CD4-positive, alpha-beta memory T cell (primary cell): ENCODE data around the gene PML. TPM values are rescaled to one million over a fixed set of nuclear protein-coding genes. Genes with fewer than 3 reads are reported as not detected.
"Not testable (repeated sequence)": the region's sequence is repeated elsewhere in the genome, so short reads cannot be mapped to it uniquely, and the experiment has no call there.

Source experiments
- CTCF ChIA-PET: fragments of 350-600 bp; sonication (Branson Sonifier 250); formaldehyde crosslinking; loops from one replicate; lab custom pipeline; 2021; ENCODE audit warnings: inconsistent platforms; ENCODE audit not compliant: partially characterized antibody; lab: Charles Lee
- POLR2A ChIA-PET: fragments of 350-600 bp; sonication (Branson Sonifier 250); formaldehyde crosslinking; loops from one replicate; lab custom pipeline; 2021; ENCODE audit not compliant: partially characterized antibody; lab: Charles Lee
- DNase-seq, 5 donors: peaks; one replicate each; pipeline versions ENCODE4 v3.0.0 to v3.0.0-alpha.2; 2020 to 2022; ENCODE audit warnings: mixed read lengths in 1 of 5
- H3K27ac ChIP-seq: one replicate; pipeline ENCODE4 v1.7.0; 2013; ENCODE audit warnings: low read depth, low read length
- H3K27me3 ChIP-seq: 2 replicates; pipeline ENCODE4 v1.7.0; 2013; ENCODE audit warnings: mild to moderate bottlenecking, low read length, moderate library complexity; ENCODE audit not compliant: insufficient read depth
- H3K36me3 ChIP-seq: 2 replicates; pipeline ENCODE4 v1.7.0; 2013; ENCODE audit warnings: mild to moderate bottlenecking, low read length, moderate library complexity; ENCODE audit not compliant: insufficient read depth
- H3K4me1 ChIP-seq: 2 replicates; pipeline ENCODE4 v1.7.0; 2013; ENCODE audit warnings: mild to moderate bottlenecking, low read length, moderate library complexity; ENCODE audit not compliant: insufficient read depth
- H3K4me3 ChIP-seq, 2 donors: one replicate each; pipeline ENCODE4 v1.7.0; 2013; ENCODE audit warnings: low read length in 2 of 2, mild to moderate bottlenecking in 1 of 2
- H3K9me3 ChIP-seq, 2 donors: one replicate each; pipeline ENCODE4 v1.7.0; 2013; ENCODE audit warnings: low read length in 2 of 2, control low read depth in 1 of 2; ENCODE audit not compliant: control insufficient read depth in 1 of 2
- H3K27ac Mint-ChIP-seq, 7 donors: one replicate each; pipeline ENCODE4 v1.8.0; 2020 to 2021; ENCODE audit warnings: mixed read lengths in 7 of 7, mild to moderate bottlenecking in 6 of 7, inconsistent platforms in 3 of 7, moderate library complexity in 3 of 7
- H3K27me3 Mint-ChIP-seq, 2 donors: one replicate each; pipeline ENCODE4 v1.8.0; 2020 to 2021; ENCODE audit warnings: mixed read lengths in 2 of 2
- H3K36me3 Mint-ChIP-seq, 2 donors: one replicate each; pipeline ENCODE4 v1.8.0; 2020 to 2021; ENCODE audit warnings: mixed read lengths in 2 of 2, inconsistent platforms in 1 of 2, mild to moderate bottlenecking in 1 of 2
- H3K4me1 Mint-ChIP-seq, 4 donors: one replicate each; pipeline ENCODE4 v1.8.0; 2020 to 2021; ENCODE audit warnings: mixed read lengths in 4 of 4, mild to moderate bottlenecking in 1 of 4
- H3K4me3 Mint-ChIP-seq, 8 donors: one replicate each; pipeline ENCODE4 v1.8.0; 2020 to 2021; ENCODE audit warnings: mixed read lengths in 8 of 8, mild to moderate bottlenecking in 7 of 8, moderate library complexity in 6 of 8, inconsistent platforms in 3 of 8
- H3K9me3 Mint-ChIP-seq, 8 donors: one replicate each; pipeline ENCODE4 v1.8.0; 2020 to 2021; ENCODE audit warnings: mixed read lengths in 8 of 8, mild to moderate bottlenecking in 5 of 8, inconsistent platforms in 3 of 8, moderate library complexity in 1 of 8
- intact Hi-C: fragments of 100-400 bp; cut with micrococcal nuclease; formaldehyde crosslinking; loops from one replicate; pipeline ENCODE4 v1.15.1; 2023
- polyA plus RNA-seq, 2 donors: library from polyadenylated mRNA; unstranded; fragments of 300-500 nt; fragmentation: Illumina TruSeq; gene quantifications; one replicate each; pipeline ENCODE4 v1.2.3, GENCODE V29; 2021
- total RNA-seq, 2 experiments: library from RNA; stranded (reverse); gene quantifications; one replicate each; pipeline ENCODE4 v1.2.3, GENCODE V29; 2021

PML gene
- total and polyA plus RNA-seq, 4 experiments from 2014 or later: 9.6 to 66.6 (median 47.4) TPM

DNA sequence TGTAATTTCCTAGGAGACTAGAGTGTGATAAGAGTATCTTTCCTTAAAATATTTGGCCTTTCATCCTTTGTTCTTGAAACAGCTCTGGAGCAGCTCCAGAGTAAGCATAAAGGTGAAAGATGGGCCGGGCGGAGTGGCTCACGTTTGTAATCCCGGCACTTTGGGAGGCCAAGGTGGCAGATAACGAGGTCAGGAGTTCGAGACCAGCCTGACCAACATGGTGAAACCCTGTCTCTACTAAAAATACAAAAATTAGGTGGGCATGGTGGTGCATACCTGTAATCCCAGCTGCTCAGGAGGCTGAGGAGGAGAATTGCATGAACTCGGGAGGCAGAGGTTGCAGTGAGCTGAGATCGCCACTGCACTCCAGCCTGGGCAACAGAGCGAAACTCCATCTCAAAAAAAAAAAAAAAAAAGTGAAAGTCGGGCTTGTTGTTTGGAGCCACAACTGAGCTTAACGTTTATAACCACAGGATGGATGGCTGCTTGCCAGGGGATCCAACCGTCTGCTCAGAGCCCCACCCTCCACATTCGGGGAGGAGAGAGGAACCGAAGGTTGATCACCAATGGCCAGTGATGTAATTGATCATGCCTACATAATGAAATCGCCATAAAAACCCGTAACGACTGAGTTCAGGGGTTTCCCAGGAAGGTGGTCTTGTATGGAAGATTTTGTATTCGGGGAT is 18.9 kb upstream of the PML start:
- H3K27ac ChIP-seq, H3K36me3 ChIP-seq, H3K27me3 ChIP-seq, H3K36me3 Mint-ChIP-seq, H3K9me3 Mint-ChIP-seq, H3K4me3 ChIP-seq, H3K9me3 ChIP-seq, intact Hi-C loops: not testable (repeated sequence)
- H3K4me3 Mint-ChIP-seq: peak overlapping the region in 3 of 8 donors; percentile 10 to 56 (median 17)
- H3K4me1 ChIP-seq: peaks cover 22% of the 10 kb centered on the region
- CTCF ChIA-PET: interaction anchor here (0.8 to 8.5 kb wide), 8 partner anchors 7 to 74 kb away, joined by 3 to 57 read pairs (median 4); partner anchors contain the start of gene PML
- peaks cover 11 to 29% (median 21%) of the 10 kb centered on the region in 4 donors for H3K4me1 Mint-ChIP-seq
- POLR2A ChIA-PET: interaction anchor here (0.6 to 0.7 kb wide), 2 partner anchors 10 to 42 kb away, joined by 3 to 5 read pairs; no protein-coding TSS in a partner anchor
- H3K27ac Mint-ChIP-seq: peak overlapping the region in 2 of 7 donors; percentile 31 to 35
- peak; percentile 43 to 64 (median 54) for DNase-seq
- peaks cover 16 to 20% of the 10 kb centered on the region in 2 donors for H3K27me3 Mint-ChIP-seq

DNA sequence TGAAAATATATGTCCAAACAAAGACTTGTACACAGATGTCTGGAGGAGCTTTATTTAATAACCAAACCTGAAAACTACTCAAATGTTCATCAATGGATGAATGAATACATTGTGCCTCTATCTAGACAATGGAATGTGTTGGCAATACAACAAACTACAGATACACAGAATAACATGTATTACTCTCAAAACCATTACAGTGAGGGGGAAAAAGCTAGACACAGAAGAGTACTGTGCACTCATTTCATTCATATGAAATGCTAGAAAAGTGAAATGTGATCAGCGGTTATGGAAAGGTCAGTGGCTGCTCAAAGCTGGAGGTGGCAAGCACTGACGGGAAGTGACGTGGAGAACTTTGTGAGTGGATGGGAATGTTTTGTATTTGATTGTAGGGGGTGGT is 15.6 kb upstream of the PML start:
- no peak for DNase-seq
- H3K9me3 ChIP-seq: no peaks in the 10 kb centered on the region
- no peaks in the 10 kb centered on the region for H3K36me3 ChIP-seq
- no peaks in the 10 kb centered on the region for H3K27me3 ChIP-seq
- H3K4me3 ChIP-seq: no peak overlapping the region
- peaks cover 16 to 20% of the 10 kb centered on the region in 2 donors for H3K27me3 Mint-ChIP-seq
- H3K36me3 Mint-ChIP-seq: no peaks in the 10 kb centered on the region
- POLR2A ChIA-PET: interaction anchor here (1.3 kb wide), 1 partner anchor 16 kb away, joined by 3 read pairs; the partner anchor contains the start of gene PML
- H3K4me3 Mint-ChIP-seq: no peak overlapping the region
- H3K27ac ChIP-seq: no peak overlapping the region
- CTCF ChIA-PET: interaction anchor here (1.0 to 1.9 kb wide), 6 partner anchors 9 to 28 kb away, joined by 4 read pairs; partner anchors contain the start of genes PML and STOML1
- peaks cover 16 to 36% (median 26%) of the 10 kb centered on the region in 4 donors for H3K4me1 Mint-ChIP-seq
- intact Hi-C loops: no loop called here
- H3K27ac Mint-ChIP-seq: peak overlapping the region in 1 of 7 donors; percentile 38
- H3K9me3 Mint-ChIP-seq: no peaks in the 10 kb centered on the region
- H3K4me1 ChIP-seq: peaks cover 28% of the 10 kb centered on the region

GRCh38 chr15:73979636-73980035 is 14.9 kb upstream of the PML start:
- Histone ChIP-seq H3K27me3 (no peaks in the 10 kb centered on the region), H3K9me3 (no peaks in the 10 kb centered on the region), H3K27ac (no peak overlapping the region), H3K4me1 (peaks cover 28% of the 10 kb centered on the region), H3K36me3 (no peaks in the 10 kb centered on the region), H3K4me3 (no peak overlapping the region)
- peaks cover 12 to 15% of the 10 kb centered on the region in 2 donors for H3K27me3 Mint-ChIP-seq
- intact Hi-C loops: no loop called here
- POLR2A ChIA-PET: interaction anchor here (1.3 kb wide), 1 partner anchor 15 kb away, joined by 3 read pairs; the partner anchor contains the start of gene PML
- CTCF ChIA-PET: interaction anchor here (1.2 to 1.4 kb wide), 2 partner anchors 10 to 28 kb away, joined by 4 read pairs; no protein-coding TSS in a partner anchor
- peaks cover 2 to 6% of the 10 kb centered on the region in 2 donors for H3K36me3 Mint-ChIP-seq
- no peak for DNase-seq
- H3K27ac Mint-ChIP-seq: no peak overlapping the region
- H3K4me3 Mint-ChIP-seq: no peak overlapping the region
- peaks cover 14 to 38% (median 24%) of the 10 kb centered on the region in 4 donors for H3K4me1 Mint-ChIP-seq
- no peaks in the 10 kb centered on the region for H3K9me3 Mint-ChIP-seq

DNA sequence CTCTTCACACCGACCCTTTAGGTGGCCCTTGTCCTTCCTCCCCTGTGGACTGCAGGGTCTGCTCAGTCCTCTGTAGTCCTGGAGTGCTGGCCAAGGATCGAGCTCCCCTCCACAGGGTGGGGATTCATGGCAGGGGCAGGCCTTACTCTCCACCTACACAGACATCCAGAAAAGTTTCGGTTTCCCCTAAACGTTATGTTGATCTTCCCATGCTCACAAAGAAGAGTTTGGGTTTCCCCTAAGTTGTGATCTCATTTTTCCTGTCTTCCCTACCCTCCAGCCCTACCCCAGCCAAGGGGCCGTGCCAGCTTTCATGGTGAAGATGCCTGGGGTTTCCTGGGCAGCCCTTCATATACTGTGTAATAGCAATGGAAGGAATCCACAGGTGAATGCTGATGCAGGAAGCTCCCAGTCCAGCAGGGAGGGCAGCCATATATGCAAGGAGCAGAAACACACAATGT is 12.7 kb upstream of the PML start:
- peaks cover 9% of the 10 kb centered on the region in 2 donors for H3K36me3 Mint-ChIP-seq
- peak overlapping the region in 6 of 8 donors; percentile 25 to 64 (median 55) for H3K4me3 Mint-ChIP-seq
- Histone ChIP-seq H3K4me3 (no peak overlapping the region), H3K4me1 (peaks cover 14% of the 10 kb centered on the region), H3K27me3 (no peaks in the 10 kb centered on the region), H3K36me3 (no peaks in the 10 kb centered on the region), H3K9me3 (no peaks in the 10 kb centered on the region), H3K27ac (no peak overlapping the region)
- ChIA-PET POLR2A (no interaction called here), CTCF (interaction anchor here (1.5 to 2.9 kb wide), 3 partner anchors 9 to 13 kb away, joined by 3 to 22 read pairs (median 6); partner anchors contain the start of genes PML and STOML1)
- H3K4me1 Mint-ChIP-seq: peaks cover 7 to 23% (median 12%) of the 10 kb centered on the region in 4 donors
- peak overlapping the region in 6 of 7 donors; percentile 4 to 90 (median 72) for H3K27ac Mint-ChIP-seq
- H3K27me3 Mint-ChIP-seq: no peaks in the 10 kb centered on the region
- intact Hi-C loops: no loop called here
- H3K9me3 Mint-ChIP-seq: no peaks in the 10 kb centered on the region
- DNase-seq: no peak

DNA sequence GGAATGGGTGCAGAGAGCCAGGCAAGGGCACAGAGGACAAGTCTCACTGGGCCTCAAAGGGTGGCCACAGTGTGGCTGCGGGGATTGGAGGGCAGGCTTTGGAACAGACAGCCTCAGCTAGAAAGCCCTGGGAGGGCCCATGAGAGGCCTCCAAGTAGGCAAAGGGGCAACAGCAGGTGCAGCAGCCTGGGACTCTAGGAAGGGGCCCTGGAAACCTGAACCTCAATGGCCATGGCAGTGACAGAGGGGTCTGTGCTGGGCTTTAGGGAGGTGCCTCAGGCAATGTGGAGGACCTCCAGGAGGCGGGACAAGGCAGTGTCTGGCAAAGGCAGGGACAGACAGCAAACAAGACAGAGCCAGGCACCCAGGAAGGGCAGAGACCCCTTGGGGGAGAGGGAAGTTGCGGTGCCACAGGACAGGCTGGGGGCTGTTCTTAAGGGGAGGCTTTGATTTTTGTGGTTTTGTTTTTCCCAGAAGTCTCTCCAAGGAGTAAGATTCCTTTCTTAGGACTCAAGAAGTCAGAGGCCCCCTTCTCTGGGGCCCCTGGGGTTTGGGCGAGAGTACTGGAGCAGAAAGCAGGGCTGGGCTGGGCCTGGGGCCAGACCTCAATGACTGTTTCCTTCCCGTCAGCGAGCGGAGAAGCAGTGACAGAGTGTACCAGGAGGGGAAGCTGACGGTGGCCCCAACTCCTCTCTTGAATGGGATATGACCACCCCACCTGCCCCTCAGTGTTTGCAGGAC is 12.1 kb upstream of the PML start:
- Mint-ChIP-seq H3K36me3 (peaks cover 13 to 15% of the 10 kb centered on the region in 2 donors), H3K27me3 (no peaks in the 10 kb centered on the region), H3K4me3 (peak overlapping the region in 4 of 8 donors; percentile 25 to 64 (median 52)), H3K4me1 (peaks cover 7 to 23% (median 13%) of the 10 kb centered on the region in 4 donors), H3K27ac (peak overlapping the region in 6 of 7 donors; percentile 2 to 90 (median 68)), H3K9me3 (no peaks in the 10 kb centered on the region)
- H3K9me3 ChIP-seq: no peaks in the 10 kb centered on the region
- peaks cover 14% of the 10 kb centered on the region for H3K4me1 ChIP-seq
- CTCF ChIA-PET: interaction anchor here (1.2 to 2.9 kb wide), 4 partner anchors 8 to 12 kb away, joined by 3 to 22 read pairs (median 4); partner anchors contain the start of genes PML and STOML1
- no peaks in the 10 kb centered on the region for H3K27me3 ChIP-seq
- no peak overlapping the region for H3K27ac ChIP-seq
- DNase-seq: no peak
- H3K4me3 ChIP-seq: no peak overlapping the region
- no peaks in the 10 kb centered on the region for H3K36me3 ChIP-seq
- POLR2A ChIA-PET: no interaction called here
- intact Hi-C loops: no loop called here

GRCh38 chr15:73983211-73983727 is 11.2 kb upstream of the PML start:
- intact Hi-C loops: no loop called here
- ChIA-PET CTCF (interaction anchor here (0.9 to 2.9 kb wide), 3 partner anchors 9 to 34 kb away, joined by 3 to 22 read pairs (median 3); no protein-coding TSS in a partner anchor), POLR2A (interaction anchor here (1.1 kb wide), 1 partner anchor 9 kb away, joined by 3 read pairs; the partner anchor contains the start of gene STOML1)
- H3K4me3 Mint-ChIP-seq: no peak overlapping the region
- no peaks in the 10 kb centered on the region for H3K9me3 Mint-ChIP-seq
- H3K9me3 ChIP-seq: no peaks in the 10 kb centered on the region
- peaks cover 15 to 16% of the 10 kb centered on the region in 2 donors for H3K36me3 Mint-ChIP-seq
- H3K4me1 ChIP-seq: peaks cover 14% of the 10 kb centered on the region
- no peak for DNase-seq
- H3K27ac ChIP-seq: no peak overlapping the region
- no peaks in the 10 kb centered on the region for H3K36me3 ChIP-seq
- no peaks in the 10 kb centered on the region for H3K27me3 ChIP-seq
- H3K27ac Mint-ChIP-seq: no peak overlapping the region
- H3K4me3 ChIP-seq: no peak overlapping the region
- peaks cover 7 to 23% (median 14%) of the 10 kb centered on the region in 4 donors for H3K4me1 Mint-ChIP-seq
- no peaks in the 10 kb centered on the region for H3K27me3 Mint-ChIP-seq
